K562 (cell line): Measurements from ENCODE around the gene REX1BD. TPM values are rescaled to one million over a fixed set of nuclear protein-coding genes. Genes with fewer than 3 reads are reported as not detected.
A peak's percentile ranks its signal among the peaks of the same experiment; 100 is the strongest.

Source experiments
- ELF2 ChIP-seq: fragments of 250-450 bp; sonication (Bioruptor Pico); IDR thresholded peaks from 2 replicates; pipeline ENCODE4 v1.5.0; 2021; ENCODE audit warnings: mild to moderate bottlenecking
- EP400 ChIP-seq: fragments of 450-650 bp; IDR thresholded peaks from 2 replicates; pipeline ENCODE4 v1.6.1; 2017; ENCODE audit warnings: antibody characterized with exemption, mild to moderate bottlenecking, moderate library complexity
- ETV5 ChIP-seq: sonication (generic); formaldehyde crosslinking; IDR thresholded peaks from 2 replicates; pipeline ENCODE4 v1.4.0; 2020; ENCODE audit warnings: low read depth, mild to moderate bottlenecking, missing genetic modification reagents
- JUNB ChIP-seq: fragments of 450-650 bp; formaldehyde crosslinking; conservative IDR thresholded peaks from 2 replicates; pipeline ENCODE4 v1.4.0; 2020; ENCODE audit warnings: mild to moderate bottlenecking
- LARP7 ChIP-seq: fragments of 450-650 bp; IDR thresholded peaks from 2 replicates; pipeline ENCODE4 v1.6.1; 2016
- SRSF1 ChIP-seq: fragments of 200-400 bp; formaldehyde crosslinking; IDR thresholded peaks from 2 replicates; pipeline ENCODE4 v1.6.1; 2017; ENCODE audit warnings: mild to moderate bottlenecking, low read depth, low read length, moderate library complexity
- ZKSCAN1 ChIP-seq: fragments of 150-350 bp; IDR thresholded peaks from 2 replicates; pipeline ENCODE4 v1.6.1; 2016; ENCODE audit warnings: low read depth, low read length
- ZNF561 ChIP-seq: fragments of 450-650 bp; formaldehyde crosslinking; conservative IDR thresholded peaks from 2 replicates; pipeline ENCODE4 v1.4.0; 2020; ENCODE audit warnings: mild to moderate bottlenecking, moderate library complexity
- ZNF584 ChIP-seq: fragments of 200-800 bp; sonication (Bioruptor generic); IDR thresholded peaks from 2 replicates; pipeline ENCODE4 v1.6.1; 2016; ENCODE audit warnings: low read depth, mild to moderate bottlenecking, missing genetic modification characterization, missing compliant biosample characterization
- polyA plus RNA-seq, 8 experiments: library from polyadenylated mRNA; depleted of rRNA in 4 of 8; stranded (reverse) in 5 of 8; unstranded in 3 of 8; fragments of >200 nt; fragmentation: Nextera tagmentation in 2 of 8; fragmentation: Illumina TruSeq in 1 of 8; extraction: Ambion mirVana in 2 of 8; extraction: Trizol in 1 of 8; gene quantifications; 2 replicates each; pipeline versions ENCODE4 v1.2.1 to v1.2.3, GENCODE V29; 2011 to 2014; ENCODE audit warnings: inconsistent platforms in 1 of 8, missing spikeins in 1 of 8
- total RNA-seq, 7 experiments: library from RNA; depleted of rRNA in 6 of 7; stranded (reverse); fragments of >200 nt in 6 of 7; fragmentation: Illumina TruSeq in 2 of 7; extraction: Trizol in 2 of 7; gene quantifications; 2 replicates each; pipeline versions ENCODE4 v1.2.1 to v1.2.3, GENCODE V29; 2011 to 2021; ENCODE audit warnings: low replicate concordance in 1 of 7
- TF ChIP-seq, protein P1 (sequence below), 3 experiments: fragments of 200-800 bp in 1 of 3; fragments of 250-450 bp in 1 of 3; fragments of 450-650 bp in 1 of 3; sonication (Bioruptor Pico) in 1 of 3; sonication (Bioruptor generic) in 1 of 3; formaldehyde crosslinking in 1 of 3; IDR thresholded peaks; 2 replicates each; pipeline versions ENCODE4 v1.6.1 to v1.8.0; 2016 to 2022; ENCODE audit warnings: mild to moderate bottlenecking in 2 of 3, missing genetic modification characterization in 2 of 3, missing compliant biosample characterization in 1 of 3, moderate library complexity in 1 of 3
- TF ChIP-seq, protein P2 (sequence below): fragments of 450-650 bp; IDR thresholded peaks from 2 replicates; pipeline ENCODE4 v1.7.1; 2018; ENCODE audit warnings: mild to moderate bottlenecking, low read depth; ENCODE audit not compliant: partially characterized antibody

Gene REX1BD
- total and polyA plus RNA-seq, 9 of the 15 experiments (the other 6 are each of a cell fraction or from before 2014, with no cell fraction given), result 1.9 to 136 (median 13.8) TPM

DNA sequence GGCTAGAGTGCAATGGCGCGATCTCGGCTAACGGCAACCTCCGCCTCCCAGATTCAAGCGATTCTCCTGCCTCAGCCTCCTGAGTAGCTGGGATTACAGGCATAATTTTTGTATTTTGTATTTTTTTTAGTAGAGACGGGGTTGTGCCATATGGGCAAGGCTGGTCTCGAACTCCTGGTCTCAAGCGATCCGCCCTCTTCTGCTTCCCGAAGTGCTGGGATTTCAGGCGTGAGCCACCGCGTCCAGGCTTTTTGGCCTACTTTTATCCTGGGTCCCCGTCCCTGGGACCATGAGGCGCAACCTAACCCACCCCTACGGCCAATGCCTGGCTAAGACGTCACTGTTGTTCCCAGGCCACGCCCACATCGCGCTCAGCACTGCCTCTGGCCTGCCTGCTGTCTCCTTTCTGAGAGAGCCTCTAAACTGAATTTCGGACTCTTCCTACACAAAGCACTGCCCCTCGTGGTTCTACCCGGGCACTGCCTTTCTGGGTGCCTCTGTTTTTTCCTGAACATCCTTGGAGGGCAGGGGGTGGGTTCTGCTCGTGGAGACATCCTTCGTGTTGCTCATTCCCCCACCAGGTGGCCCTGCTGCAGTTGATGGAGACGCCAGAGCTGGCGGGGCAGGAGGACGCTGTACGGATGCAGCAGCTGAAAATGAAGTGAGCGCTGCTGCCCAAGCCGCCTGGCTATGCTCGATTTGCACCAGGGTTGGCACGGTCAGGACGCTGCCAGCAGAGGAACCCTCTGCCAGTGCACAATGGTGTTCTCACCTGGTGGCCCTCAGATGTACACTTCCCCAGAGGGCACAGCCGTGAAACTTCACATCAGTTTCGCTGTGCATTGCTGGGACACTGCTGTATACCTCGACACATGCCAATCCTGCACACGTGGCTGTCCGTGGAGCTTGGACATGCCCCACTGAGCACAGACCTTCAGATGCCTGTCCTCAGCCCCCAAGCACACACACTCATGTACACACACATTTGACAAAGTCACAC lies 2.0 kb downstream of the REX1BD start (continued):
- TF ChIP-seq, protein P1, sequence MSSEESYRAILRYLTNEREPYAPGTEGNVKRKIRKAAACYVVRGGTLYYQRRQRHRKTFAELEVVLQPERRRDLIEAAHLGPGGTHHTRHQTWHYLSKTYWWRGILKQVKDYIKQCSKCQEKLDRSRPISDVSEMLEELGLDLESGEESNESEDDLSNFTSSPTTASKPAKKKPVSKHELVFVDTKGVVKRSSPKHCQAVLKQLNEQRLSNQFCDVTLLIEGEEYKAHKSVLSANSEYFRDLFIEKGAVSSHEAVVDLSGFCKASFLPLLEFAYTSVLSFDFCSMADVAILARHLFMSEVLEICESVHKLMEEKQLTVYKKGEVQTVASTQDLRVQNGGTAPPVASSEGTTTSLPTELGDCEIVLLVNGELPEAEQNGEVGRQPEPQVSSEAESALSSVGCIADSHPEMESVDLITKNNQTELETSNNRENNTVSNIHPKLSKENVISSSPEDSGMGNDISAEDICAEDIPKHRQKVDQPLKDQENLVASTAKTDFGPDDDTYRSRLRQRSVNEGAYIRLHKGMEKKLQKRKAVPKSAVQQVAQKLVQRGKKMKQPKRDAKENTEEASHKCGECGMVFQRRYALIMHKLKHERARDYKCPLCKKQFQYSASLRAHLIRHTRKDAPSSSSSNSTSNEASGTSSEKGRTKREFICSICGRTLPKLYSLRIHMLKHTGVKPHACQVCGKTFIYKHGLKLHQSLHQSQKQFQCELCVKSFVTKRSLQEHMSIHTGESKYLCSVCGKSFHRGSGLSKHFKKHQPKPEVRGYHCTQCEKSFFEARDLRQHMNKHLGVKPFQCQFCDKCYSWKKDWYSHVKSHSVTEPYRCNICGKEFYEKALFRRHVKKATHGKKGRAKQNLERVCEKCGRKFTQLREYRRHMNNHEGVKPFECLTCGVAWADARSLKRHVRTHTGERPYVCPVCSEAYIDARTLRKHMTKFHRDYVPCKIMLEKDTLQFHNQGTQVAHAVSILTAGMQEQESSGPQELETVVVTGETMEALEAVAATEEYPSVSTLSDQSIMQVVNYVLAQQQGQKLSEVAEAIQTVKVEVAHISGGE (CRISPR knock-in tag; IDR thresholded peaks at IDR 0.05), result no peak
- TF ChIP-seq, protein P2, sequence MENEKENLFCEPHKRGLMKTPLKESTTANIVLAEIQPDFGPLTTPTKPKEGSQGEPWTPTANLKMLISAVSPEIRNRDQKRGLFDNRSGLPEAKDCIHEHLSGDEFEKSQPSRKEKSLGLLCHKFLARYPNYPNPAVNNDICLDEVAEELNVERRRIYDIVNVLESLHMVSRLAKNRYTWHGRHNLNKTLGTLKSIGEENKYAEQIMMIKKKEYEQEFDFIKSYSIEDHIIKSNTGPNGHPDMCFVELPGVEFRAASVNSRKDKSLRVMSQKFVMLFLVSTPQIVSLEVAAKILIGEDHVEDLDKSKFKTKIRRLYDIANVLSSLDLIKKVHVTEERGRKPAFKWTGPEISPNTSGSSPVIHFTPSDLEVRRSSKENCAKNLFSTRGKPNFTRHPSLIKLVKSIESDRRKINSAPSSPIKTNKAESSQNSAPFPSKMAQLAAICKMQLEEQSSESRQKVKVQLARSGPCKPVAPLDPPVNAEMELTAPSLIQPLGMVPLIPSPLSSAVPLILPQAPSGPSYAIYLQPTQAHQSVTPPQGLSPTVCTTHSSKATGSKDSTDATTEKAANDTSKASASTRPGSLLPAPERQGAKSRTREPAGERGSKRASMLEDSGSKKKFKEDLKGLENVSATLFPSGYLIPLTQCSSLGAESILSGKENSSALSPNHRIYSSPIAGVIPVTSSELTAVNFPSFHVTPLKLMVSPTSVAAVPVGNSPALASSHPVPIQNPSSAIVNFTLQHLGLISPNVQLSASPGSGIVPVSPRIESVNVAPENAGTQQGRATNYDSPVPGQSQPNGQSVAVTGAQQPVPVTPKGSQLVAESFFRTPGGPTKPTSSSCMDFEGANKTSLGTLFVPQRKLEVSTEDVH, result no peak
- TF ChIP-seq ELF2 (no peak), ZKSCAN1 (no peak), JUNB (CRISPR knock-in tag) (no peak), SRSF1 (no peak), ZNF561 (CRISPR knock-in tag) (no peak), LARP7 (no peak), ETV5 (CRISPR knock-in tag) (no peak), EP400 (peak; percentile 16), ZNF584 (CRISPR knock-in tag) (no peak)
